H9 (cell line): ENCODE results near the gene FGD6. TPM values are rescaled to one million over a fixed set of nuclear protein-coding genes. Genes with fewer than 3 reads are reported as not detected.

Source experiments
- DNase-seq: peaks from one replicate; pipeline ENCODE4 v3.0.0-alpha.2; 2017
- H2AFZ ChIP-seq: one replicate; pipeline ENCODE4 v1.6.1; 2013; ENCODE audit warnings: mild to moderate bottlenecking, low read length, control low read depth, moderate library complexity
- H2AK5ac ChIP-seq: 2 replicates; pipeline ENCODE4 v1.6.1; 2013; ENCODE audit warnings: low read length, control low read depth, mixed read lengths; ENCODE audit not compliant: insufficient read length
- H2BK120ac ChIP-seq: one replicate; pipeline ENCODE4 v1.6.1; 2013; ENCODE audit warnings: low read depth, mild to moderate bottlenecking, low read length, control low read depth, inconsistent platforms; ENCODE audit not compliant: poor library complexity, severe bottlenecking
- H2BK12ac ChIP-seq: 2 replicates; pipeline ENCODE4 v1.6.1; 2013; ENCODE audit warnings: low read length, control low read depth, mixed read lengths, low read depth; ENCODE audit not compliant: insufficient read length
- H2BK15ac ChIP-seq: 2 replicates; pipeline ENCODE4 v1.6.1; 2013; ENCODE audit warnings: low read depth, low read length, control low read depth
- H2BK20ac ChIP-seq: one replicate; pipeline ENCODE4 v1.6.1; 2013; ENCODE audit warnings: low read depth, mild to moderate bottlenecking, low read length, control low read depth, inconsistent platforms; ENCODE audit not compliant: poor library complexity, severe bottlenecking
- H2BK5ac ChIP-seq: 2 replicates; pipeline ENCODE4 v1.6.1; 2013; ENCODE audit warnings: low read length, control low read depth, mixed read lengths; ENCODE audit not compliant: insufficient read length
- H3K14ac ChIP-seq: 2 replicates; pipeline ENCODE4 v1.6.1; 2013; ENCODE audit warnings: low read length, control low read depth; ENCODE audit not compliant: insufficient read depth
- H3K18ac ChIP-seq: 2 replicates; pipeline ENCODE4 v1.6.1; 2013; ENCODE audit warnings: low read depth, mild to moderate bottlenecking, mixed read lengths, low read length, control low read depth; ENCODE audit not compliant: insufficient read length
- H3K23ac ChIP-seq: 2 replicates; pipeline ENCODE4 v1.6.1; 2013; ENCODE audit warnings: low read length, control low read depth, mixed read lengths, low read depth; ENCODE audit not compliant: insufficient read length
- H3K23me2 ChIP-seq: 2 replicates; pipeline ENCODE4 v1.6.1; 2013; ENCODE audit warnings: low read depth, mild to moderate bottlenecking, mixed read lengths, low read length, control low read depth; ENCODE audit not compliant: insufficient read length, poor library complexity, severe bottlenecking
- H3K27ac ChIP-seq: 2 replicates; pipeline ENCODE4 v1.5.1; 2013; ENCODE audit warnings: low read length, control low read depth, mixed read lengths, low read depth; ENCODE audit not compliant: insufficient read length
- H3K27me3 ChIP-seq: 2 replicates; pipeline ENCODE4 v1.6.1; 2013; ENCODE audit warnings: low read length, control low read depth, inconsistent platforms; ENCODE audit not compliant: insufficient read depth
- H3K4ac ChIP-seq: 2 replicates; pipeline ENCODE4 v1.6.1; 2013; ENCODE audit warnings: low read depth, mild to moderate bottlenecking, control low read depth, inconsistent platforms, low read length, moderate library complexity
- H3K4me1 ChIP-seq: 2 replicates; pipeline ENCODE4 v1.6.1; 2013; ENCODE audit warnings: low read length, control low read depth, inconsistent platforms; ENCODE audit not compliant: insufficient read depth
- H3K4me2 ChIP-seq: 2 replicates; pipeline ENCODE4 v1.6.1; 2013; ENCODE audit warnings: low read length, control low read depth, mixed read lengths; ENCODE audit not compliant: insufficient read length, insufficient read depth
- H3K56ac ChIP-seq: 2 replicates; pipeline ENCODE4 v1.6.1; 2013; ENCODE audit warnings: low read depth, mild to moderate bottlenecking, mixed read lengths, low read length, control low read depth; ENCODE audit not compliant: insufficient read length
- H3K79me1 ChIP-seq: 2 replicates; pipeline ENCODE4 v1.6.1; 2013; ENCODE audit warnings: low read depth, mild to moderate bottlenecking, moderate library complexity, low read length, control low read depth, inconsistent platforms; ENCODE audit not compliant: insufficient read depth, poor library complexity, severe bottlenecking
- H3K79me2 ChIP-seq: 2 replicates; pipeline ENCODE4 v1.6.1; 2013; ENCODE audit warnings: low read length, control low read depth, inconsistent platforms; ENCODE audit not compliant: insufficient read depth
- H3K9ac ChIP-seq: 2 replicates; pipeline ENCODE4 v1.6.1; 2013; ENCODE audit warnings: low read length, control low read depth, mixed read lengths; ENCODE audit not compliant: insufficient read length; ENCODE audit errors: extremely low read depth
- H3K9me3 ChIP-seq: one replicate; pipeline ENCODE4 v1.6.1; 2013; ENCODE audit warnings: low read depth, low read length, inconsistent platforms; ENCODE audit not compliant: control insufficient read depth
- H3T11ph ChIP-seq: one replicate; pipeline ENCODE4 v1.6.1; 2013; ENCODE audit warnings: mild to moderate bottlenecking, low read length, control low read depth, inconsistent platforms
- H4K20me1 ChIP-seq: one replicate; pipeline ENCODE4 v1.6.1; 2013; ENCODE audit not compliant: control insufficient read depth, insufficient read length, insufficient read depth
- H4K5ac ChIP-seq: 2 replicates; pipeline ENCODE4 v1.6.1; 2013; ENCODE audit warnings: low read depth, mild to moderate bottlenecking, mixed read lengths, low read length, control low read depth; ENCODE audit not compliant: insufficient read length
- H4K8ac ChIP-seq: replicated peaks from 2 replicates; pipeline ENCODE4 v1.6.1; 2013; ENCODE audit warnings: low read length, control low read depth, mixed read lengths, low read depth; ENCODE audit not compliant: insufficient read length
- H4K91ac ChIP-seq: 2 replicates; pipeline ENCODE4 v1.6.1; 2013; ENCODE audit warnings: low read depth, mild to moderate bottlenecking, moderate library complexity, mixed read lengths, low read length, control low read depth; ENCODE audit not compliant: insufficient read length
- H3K27ac Mint-ChIP-seq, 3 experiments: 2 replicates in 2 of 3; 3 replicates in 1 of 3; pipeline ENCODE4 v1.8.0; 2020 to 2021; ENCODE audit warnings: mixed read lengths in 3 of 3, mild to moderate bottlenecking in 1 of 3, moderate library complexity in 1 of 3
- H3K27me3 Mint-ChIP-seq: 2 replicates; pipeline ENCODE4 v1.8.0; 2021; ENCODE audit warnings: low read depth, mild to moderate bottlenecking, moderate library complexity, mixed read lengths
- H3K36me3 Mint-ChIP-seq, 3 experiments: 2 replicates in 2 of 3; 3 replicates in 1 of 3; pipeline ENCODE4 v1.8.0; 2020 to 2021; ENCODE audit warnings: low read depth in 3 of 3, mixed read lengths in 3 of 3; ENCODE audit not compliant: insufficient read depth in 1 of 3
- H3K4me1 Mint-ChIP-seq, 2 experiments: 2 replicates each; pipeline ENCODE4 v1.8.0; 2020; ENCODE audit warnings: mixed read lengths in 2 of 2
- H3K4me3 Mint-ChIP-seq, 2 experiments: 2 replicates in 1 of 2; 3 replicates in 1 of 2; pipeline ENCODE4 v1.8.0; 2020 to 2021; ENCODE audit warnings: mild to moderate bottlenecking in 2 of 2, mixed read lengths in 2 of 2, moderate library complexity in 1 of 2
- H3K9me3 Mint-ChIP-seq, 2 experiments: 2 replicates in 1 of 2; 3 replicates in 1 of 2; pipeline ENCODE4 v1.8.0; 2020; ENCODE audit warnings: mild to moderate bottlenecking in 2 of 2, mixed read lengths in 2 of 2, moderate library complexity in 1 of 2
- WGBS: extraction: QIAGEN DNeasy Blood & Tissue Kit; methylation state at CpG from one replicate; pipeline ENCODE4 v1.1.7; 2013; ENCODE audit warnings: missing lambda C conversion rate, low lambda C conversion rate, mixed read lengths; ENCODE audit not compliant: insufficient read length; ENCODE audit errors: extremely low coverage; 5-methylcytosine and 5-hydroxymethylcytosine counted together
- total RNA-seq: library from RNA; stranded (reverse); gene quantifications from 2 replicates; pipeline ENCODE4 v1.2.1, GENCODE V29; 2021
- TF ChIP-seq, protein P1 (sequence below): fragments of 200-600 bp; sonication (generic); conservative IDR thresholded peaks from 3 replicates; pipeline ENCODE4 v1.8.0; 2021; ENCODE audit warnings: antibody characterized with exemption, mild to moderate bottlenecking

FGD6 gene
- total RNA-seq, 1 experiment from 2014 or later: 39.5 TPM

DNA sequence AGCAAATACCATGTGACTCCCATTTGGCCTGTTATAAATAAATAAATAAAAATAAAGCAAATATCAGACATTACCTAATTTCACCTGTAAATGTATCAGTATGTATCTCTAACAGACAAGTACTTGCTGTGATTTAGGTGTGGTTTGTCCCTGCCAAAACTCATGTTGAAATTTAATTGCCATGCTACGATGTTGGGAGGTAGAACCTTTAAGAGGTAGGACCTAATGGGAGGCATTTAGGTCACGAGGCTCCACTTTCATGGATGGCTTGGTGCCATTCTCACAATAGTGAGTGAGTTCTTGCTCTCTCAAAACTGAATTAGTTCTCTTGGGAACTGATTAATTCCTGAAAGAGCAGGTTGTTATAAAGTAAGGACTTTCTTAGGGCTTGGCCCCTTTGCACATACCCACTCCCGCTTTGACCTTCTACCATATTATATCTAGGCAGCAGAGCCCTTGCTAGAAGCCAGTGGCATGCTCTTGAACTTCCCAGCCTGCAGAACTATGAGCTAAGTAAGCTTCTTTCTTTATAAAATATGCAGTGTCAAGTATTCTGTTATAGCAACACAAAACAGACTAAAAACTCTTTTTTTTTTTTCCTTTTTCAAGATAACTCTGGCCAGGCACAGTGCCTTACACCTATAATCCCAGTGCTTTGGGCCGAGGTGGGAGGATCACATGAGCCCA, 26.4 kb upstream of the FGD6 start:
- no peak overlapping the region for H3K4ac ChIP-seq
- no peaks in the 10 kb centered on the region for H3K4me1 ChIP-seq
- no peak overlapping the region for H4K91ac ChIP-seq
- H3K4me1 Mint-ChIP-seq: peaks cover 4 to 9% of the 10 kb centered on the region in 2 experiments; a peak in 3 of 4 replicates
- no peak overlapping the region for H3K18ac ChIP-seq
- no peaks in the 10 kb centered on the region for H3K27me3 Mint-ChIP-seq
- H4K5ac ChIP-seq: no peak overlapping the region
- H2BK15ac ChIP-seq: no peak overlapping the region
- no peaks in the 10 kb centered on the region for H4K20me1 ChIP-seq
- H3K4me3 Mint-ChIP-seq: no peak overlapping the region
- H2BK120ac ChIP-seq: no peak overlapping the region
- TF ChIP-seq, protein P1, sequence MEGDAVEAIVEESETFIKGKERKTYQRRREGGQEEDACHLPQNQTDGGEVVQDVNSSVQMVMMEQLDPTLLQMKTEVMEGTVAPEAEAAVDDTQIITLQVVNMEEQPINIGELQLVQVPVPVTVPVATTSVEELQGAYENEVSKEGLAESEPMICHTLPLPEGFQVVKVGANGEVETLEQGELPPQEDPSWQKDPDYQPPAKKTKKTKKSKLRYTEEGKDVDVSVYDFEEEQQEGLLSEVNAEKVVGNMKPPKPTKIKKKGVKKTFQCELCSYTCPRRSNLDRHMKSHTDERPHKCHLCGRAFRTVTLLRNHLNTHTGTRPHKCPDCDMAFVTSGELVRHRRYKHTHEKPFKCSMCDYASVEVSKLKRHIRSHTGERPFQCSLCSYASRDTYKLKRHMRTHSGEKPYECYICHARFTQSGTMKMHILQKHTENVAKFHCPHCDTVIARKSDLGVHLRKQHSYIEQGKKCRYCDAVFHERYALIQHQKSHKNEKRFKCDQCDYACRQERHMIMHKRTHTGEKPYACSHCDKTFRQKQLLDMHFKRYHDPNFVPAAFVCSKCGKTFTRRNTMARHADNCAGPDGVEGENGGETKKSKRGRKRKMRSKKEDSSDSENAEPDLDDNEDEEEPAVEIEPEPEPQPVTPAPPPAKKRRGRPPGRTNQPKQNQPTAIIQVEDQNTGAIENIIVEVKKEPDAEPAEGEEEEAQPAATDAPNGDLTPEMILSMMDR: no peak
- H3K23ac ChIP-seq: no peak overlapping the region
- H3K27ac Mint-ChIP-seq: no peak overlapping the region
- no peak overlapping the region for H3K56ac ChIP-seq
- no peak overlapping the region for H3K9ac ChIP-seq
- H3K27ac ChIP-seq: no peak overlapping the region
- no peak overlapping the region for H3K14ac ChIP-seq
- H3K27me3 ChIP-seq: no peaks in the 10 kb centered on the region
- no peak overlapping the region for H3K4me2 ChIP-seq
- no peak overlapping the region for H2BK20ac ChIP-seq
- peaks cover 7 to 30% (median 26%) of the 10 kb centered on the region in 3 experiments; a peak in 6 of 7 replicates for H3K36me3 Mint-ChIP-seq
- no peak overlapping the region for H2AK5ac ChIP-seq
- H4K8ac ChIP-seq: no peak overlapping the region
- no peak for DNase-seq
- H3K9me3 ChIP-seq: no peaks in the 10 kb centered on the region
- no peak overlapping the region for H2AFZ ChIP-seq
- H3K79me2 ChIP-seq: no peaks in the 10 kb centered on the region; the same call in 1 of the 2 replicates
- H3K23me2 ChIP-seq: no peaks in the 10 kb centered on the region
- peaks cover 3% of the 10 kb centered on the region for H3K79me1 ChIP-seq
- WGBS: no CpG with 5 or more reads among the region's 4 CpGs
- H3T11ph ChIP-seq: no peak overlapping the region
- H3K9me3 Mint-ChIP-seq: no peaks in the 10 kb centered on the region
- H2BK12ac ChIP-seq: no peak overlapping the region
- no peak overlapping the region for H2BK5ac ChIP-seq
